Esophagus squamous epithelium (tissue), 4 donors: ENCODE data around the gene ARHGEF28.

Experiments used
- CTCF ChIP-seq, 6 experiments: fragments of 450-650 bp in 4 of 6; fragments of 200-600 bp in 2 of 6; sonication (generic) in 2 of 6; IDR thresholded peaks; one replicate each; pipeline ENCODE4 v1.5.1; 2016 to 2019; ENCODE audit warnings: antibody characterized with exemption in 6 of 6, mild to moderate bottlenecking in 4 of 6, moderate library complexity in 4 of 6
- POLR2A ChIP-seq, 4 donors: fragments of 450-650 bp; IDR thresholded peaks; one replicate each; pipeline ENCODE4 v1.6.1; 2017; ENCODE audit warnings: antibody characterized with exemption in 4 of 4, mild to moderate bottlenecking in 4 of 4, moderate library complexity in 3 of 4

- TF ChIP-seq CTCF (IDR thresholded peaks at IDR 0.05) (no peak), POLR2A (IDR thresholded peaks at IDR 0.05) (no peak)
Measured at GRCh38 chr5:73989956-73990355, 364.0 kb downstream of the ARHGEF28 start.
